Measurements from ENCODE around the gene MSLN.
"Not testable (repeated sequence)": the region's sequence is repeated elsewhere in the genome, so short reads cannot be mapped to it uniquely, and the experiment has no call there.

MSLN gene

DNA sequence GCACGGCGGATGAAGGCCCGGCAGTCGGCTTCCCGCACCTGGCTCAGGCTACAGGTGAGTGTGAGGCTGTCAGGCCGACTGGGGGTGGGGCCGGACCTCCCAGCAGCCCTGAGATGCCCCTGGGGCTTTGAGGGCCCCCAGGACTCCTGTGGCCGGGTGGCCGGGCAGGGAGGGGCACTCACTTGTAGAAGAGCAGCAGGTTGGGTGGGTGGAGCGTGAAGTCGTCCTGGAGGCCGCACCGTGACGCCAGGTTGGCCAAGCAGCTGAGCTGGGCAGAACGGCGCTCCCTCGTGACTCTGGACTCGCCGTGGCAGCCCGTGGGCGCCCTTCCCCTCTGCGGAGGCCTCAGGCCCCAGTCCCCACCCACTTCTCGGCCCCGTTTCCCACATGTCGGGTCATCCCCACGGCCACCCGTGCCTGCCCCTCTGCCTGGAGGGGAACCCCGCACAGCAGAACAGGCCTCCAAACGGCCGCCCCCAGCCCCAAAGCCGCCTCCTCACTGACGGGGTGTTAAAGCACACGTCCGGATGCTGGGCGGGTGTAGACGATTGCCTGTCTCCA is 14.8 kb downstream of the MSLN start:
- no peak for DNase-seq (ENCODE audit: low read depth in 2 of 2)

GRCh38 chr16:776298-776697 is 15.8 kb downstream of the MSLN start:
- DNase-seq (ENCODE audit: low read depth in 2 of 2): not testable (repeated sequence)

GRCh38 chr16:776824-777223 is 16.3 kb downstream of the MSLN start:
- DNase-seq (ENCODE audit: low read depth in 2 of 2): no peak

GRCh38 chr16:777826-778225 is 17.3 kb downstream of the MSLN start:
- DNase-seq (ENCODE audit: low read depth in 2 of 2): no peak

DNA sequence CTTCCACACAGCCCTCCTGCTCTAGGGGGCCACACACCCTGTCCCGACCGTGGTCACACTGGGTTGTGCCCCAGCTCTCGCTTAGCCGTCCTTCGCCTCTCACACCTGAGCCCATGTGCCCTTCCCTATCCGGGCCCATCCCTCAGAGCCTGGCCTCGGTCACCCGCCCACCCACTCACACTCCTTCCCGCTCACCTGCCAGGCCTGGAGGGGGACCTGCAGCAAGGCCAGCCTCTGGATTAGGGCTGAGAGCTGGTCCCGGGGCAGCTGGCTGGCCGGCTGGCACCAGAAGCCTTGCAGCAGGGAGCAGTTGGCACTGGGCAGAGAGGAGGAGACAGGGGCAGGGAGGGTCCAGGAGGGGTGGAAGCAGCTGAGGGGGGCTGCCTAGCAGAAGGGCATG is 17.9 kb downstream of the MSLN start:
- no peak for DNase-seq (ENCODE audit: low read depth in 2 of 2)

DNA sequence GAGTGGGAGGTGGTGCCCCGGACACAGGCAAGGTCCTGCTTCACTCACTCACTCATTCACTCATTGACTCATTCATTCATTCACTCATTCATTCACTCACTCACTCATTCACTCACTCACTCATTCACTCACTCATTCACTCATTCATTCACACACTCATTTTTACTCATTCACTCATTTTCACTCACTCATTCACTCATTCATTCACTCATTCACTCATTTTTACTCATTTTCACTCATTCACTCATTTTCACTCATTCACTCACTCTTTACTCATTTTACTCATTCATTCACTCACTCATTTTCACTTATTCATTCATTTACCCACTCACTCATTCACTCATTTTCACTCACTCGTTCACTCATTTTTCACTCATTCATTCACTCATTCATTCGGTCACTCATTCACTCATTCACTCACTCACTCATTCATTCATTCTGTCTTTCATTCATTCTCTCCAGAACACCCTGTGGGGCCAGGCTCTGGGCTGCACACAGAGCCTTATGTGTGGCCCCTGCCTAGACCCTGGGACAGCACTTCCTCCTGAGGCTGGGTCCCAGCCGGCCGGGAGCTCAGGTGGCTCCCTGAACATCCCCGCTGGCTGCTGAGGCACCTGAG is 18.5 kb downstream of the MSLN start:
- DNase-seq (ENCODE audit: low read depth in 2 of 2): no peak

- no peak for DNase-seq (ENCODE audit: low read depth in 2 of 2)
These were observed 19.0 kb downstream of the MSLN start for GRCh38 chr16:779561-779960.

DNA sequence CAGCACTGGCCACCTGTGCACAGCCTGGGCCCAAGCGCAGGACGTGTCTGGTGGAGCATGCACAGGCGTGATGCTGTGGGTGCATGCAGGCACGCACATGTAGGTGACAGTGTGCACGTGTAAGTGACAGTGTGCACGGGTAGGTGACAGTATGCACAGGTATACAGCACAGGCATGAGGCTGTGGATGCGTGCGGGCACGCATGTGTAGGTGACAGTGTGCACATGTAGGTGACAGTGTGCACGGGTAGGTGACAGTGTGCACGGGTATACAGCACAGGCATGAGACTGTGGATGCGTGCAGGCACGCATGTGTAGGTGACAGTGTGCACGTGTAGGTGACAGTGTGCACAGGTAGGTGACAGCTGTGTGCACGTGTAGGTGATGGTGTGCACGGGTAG is 19.8 kb downstream of the MSLN start:
- no peak for DNase-seq (ENCODE audit: low read depth in 2 of 2)

DNA sequence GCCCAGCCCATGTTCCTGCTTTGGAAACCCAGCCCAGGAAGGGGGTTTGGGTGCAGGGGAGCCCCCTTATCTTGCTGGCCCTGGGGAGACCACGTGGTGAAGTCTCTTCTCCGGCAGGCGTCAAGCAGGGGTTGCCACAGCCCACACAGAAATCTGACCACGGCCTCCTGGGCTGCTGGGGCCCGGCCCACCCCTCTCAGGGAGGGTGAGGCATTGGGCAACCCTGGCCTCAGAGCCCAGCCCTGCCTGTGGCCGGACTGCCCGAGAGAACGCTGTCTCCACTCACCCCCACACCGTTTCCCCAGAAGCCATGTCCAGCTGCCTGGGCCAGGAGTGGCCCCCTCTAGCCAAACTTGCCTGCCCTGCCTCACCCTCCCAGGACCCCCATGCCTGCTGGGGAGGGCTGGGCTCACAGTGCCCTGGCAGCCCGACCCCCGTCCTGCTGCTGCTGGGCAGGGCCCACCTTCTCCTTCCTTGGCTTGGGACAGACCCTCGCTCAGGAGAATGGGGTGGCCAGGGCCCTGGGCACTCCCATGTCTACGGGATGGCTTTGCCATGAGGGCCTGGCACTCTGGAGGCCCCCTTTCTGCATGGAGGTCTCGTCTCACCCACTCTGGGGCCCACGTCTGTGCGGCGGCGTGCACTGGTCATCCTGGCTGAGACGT is 20.9 kb downstream of the MSLN start:
- DNase-seq (ENCODE audit: low read depth in 2 of 2): no peak

GRCh38 chr16:782258-782657 is 21.7 kb downstream of the MSLN start:
- DNase-seq (ENCODE audit: low read depth in 2 of 2): no peak

- no peak for DNase-seq (ENCODE audit: low read depth in 2 of 2)
These were observed 22.4 kb downstream of the MSLN start for GRCh38 chr16:782766-783403.

DNA sequence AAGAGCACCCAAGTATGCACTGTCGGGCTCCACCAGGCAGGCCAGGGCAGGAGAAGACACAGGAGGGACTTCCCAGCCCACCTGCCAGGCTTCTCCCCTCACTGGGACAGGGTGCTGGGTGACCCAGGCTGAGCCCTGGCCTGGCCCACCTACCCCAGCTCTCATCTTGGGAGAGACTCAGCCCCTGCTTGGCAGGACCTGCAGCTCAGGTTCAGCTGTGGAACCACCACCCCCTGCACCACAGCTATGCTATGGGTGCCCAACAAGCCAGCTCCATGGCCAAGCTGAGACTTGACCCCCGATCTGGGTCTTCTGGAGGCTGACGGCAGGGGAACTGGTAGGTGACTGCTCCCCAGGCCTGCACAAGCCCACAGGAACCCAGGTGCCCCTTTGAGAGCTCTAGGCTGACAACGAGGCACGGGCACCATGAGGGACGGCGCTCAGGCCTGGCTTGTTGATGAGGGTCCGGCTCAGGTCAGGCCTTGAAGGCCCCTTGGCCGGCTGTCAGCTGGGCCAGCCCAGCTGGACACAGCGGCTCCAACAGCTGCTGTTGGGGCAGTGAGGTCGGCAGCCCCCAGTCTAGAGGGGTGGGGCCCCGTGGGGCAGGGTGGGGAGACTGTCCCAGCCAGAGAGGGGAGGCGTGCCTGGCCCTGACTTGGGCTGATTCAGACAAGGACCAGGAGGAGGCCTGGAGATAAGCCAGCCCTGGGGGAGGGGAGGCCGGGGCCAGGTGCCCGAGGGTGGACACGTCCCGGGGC is 23.0 kb downstream of the MSLN start:
- no peak for DNase-seq (ENCODE audit: low read depth in 2 of 2)

DNA sequence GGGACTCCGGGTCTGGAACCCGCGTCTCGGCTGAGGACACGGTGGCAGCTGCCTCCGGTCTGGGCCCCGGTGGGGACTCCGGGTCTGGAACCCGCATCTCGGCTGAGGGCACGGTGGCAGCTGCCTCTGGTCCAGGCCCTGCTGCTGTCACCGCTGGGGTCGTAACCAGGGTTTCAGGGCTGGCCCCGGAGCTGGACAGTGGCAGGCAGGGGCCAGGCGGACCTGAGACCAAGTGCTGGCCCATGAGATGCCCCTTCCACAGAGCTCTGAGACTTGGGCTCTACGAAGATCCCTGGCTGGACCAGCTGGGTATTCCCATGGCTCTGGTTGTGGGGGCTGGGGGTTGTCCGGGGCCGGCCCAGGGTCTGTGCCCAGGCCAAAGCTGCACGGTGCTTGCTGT is 23.9 kb downstream of the MSLN start:
- DNase-seq (ENCODE audit: low read depth in 2 of 2): no peak

DNA sequence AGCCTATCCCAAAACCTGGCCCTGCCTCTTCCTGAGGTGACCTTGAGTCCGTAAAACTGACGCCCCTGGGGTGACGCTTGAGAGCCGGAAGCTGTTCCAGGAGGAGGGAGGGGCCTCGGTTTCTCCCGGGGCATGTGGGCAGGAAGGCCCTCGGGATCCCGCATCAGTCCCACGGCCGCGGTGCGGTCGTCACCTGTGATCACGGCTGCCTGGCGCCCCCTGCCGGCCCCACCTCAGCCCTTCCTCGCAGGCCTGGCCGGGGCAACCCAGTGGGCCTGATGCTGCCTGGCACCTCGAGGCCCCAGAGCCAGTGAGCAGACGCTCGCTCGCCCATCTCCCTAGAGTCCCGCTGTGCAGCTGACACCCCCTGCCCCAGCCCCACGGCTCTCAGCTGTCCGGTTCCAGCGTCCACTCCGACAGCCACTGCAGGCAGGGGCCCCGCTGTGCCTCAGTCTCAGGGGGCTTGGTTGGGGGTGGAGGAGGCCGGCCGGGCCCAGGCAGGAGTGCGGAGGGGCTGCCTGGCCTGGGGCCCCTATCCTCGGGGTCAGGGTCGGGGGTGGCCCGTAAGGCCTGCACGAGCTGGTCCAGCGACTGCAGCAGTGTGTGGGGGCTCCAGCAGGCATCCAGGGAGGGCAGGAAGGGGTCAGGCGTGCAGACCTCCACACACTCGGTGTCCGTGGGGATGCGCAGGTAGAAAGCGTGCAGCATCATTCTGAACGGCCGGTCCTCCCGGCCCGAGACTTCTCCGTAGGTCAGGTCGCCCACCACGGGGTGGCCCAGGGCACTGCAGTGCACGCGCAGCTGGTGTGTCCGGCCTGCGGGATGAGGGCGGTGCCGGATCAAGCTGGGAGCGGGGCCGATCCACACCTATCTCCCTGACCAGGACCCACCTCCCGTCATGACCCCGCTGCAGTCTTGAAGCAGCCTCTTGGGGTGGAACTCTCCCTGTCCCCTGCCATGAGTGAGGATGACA is 25.3 kb downstream of the MSLN start:
- DNase-seq (ENCODE audit: low read depth in 2 of 2): peak; percentile 50 to 78

- DNase-seq (ENCODE audit: low read depth in 2 of 2): no peak
These were observed 26.9 kb downstream of the MSLN start for GRCh38 chr16:787321-787966.

DNA sequence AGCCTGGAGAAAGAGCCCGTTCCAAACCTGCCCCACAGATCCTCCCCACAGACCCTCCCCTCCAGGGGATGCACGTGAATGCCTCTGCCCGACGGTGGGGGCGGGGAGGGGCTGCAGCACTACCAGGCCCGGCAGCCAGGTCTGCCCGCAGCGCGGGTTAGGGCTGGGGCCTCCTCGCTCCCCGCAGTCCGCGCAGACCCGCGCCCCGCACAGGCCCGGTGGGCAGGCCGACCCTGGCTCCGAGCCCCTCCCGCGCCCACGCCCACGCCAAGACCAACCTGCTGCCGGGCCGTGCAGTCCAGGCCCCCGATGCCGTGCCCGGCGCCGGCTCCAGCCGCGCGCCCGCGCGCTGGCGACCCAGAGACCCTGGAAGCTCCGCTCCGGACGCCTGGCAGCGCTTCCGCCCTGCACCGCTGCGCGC is 27.5 kb downstream of the MSLN start, which contains the start of gene RPUSD1:
Gene RPUSD1, minus strand, starts transcription at position 404 of the 421 bp plus-strand sequence. CDS start 644 bp downstream, outside the sequence.
- DNase-seq (ENCODE audit: low read depth in 2 of 2): no peak

DNA sequence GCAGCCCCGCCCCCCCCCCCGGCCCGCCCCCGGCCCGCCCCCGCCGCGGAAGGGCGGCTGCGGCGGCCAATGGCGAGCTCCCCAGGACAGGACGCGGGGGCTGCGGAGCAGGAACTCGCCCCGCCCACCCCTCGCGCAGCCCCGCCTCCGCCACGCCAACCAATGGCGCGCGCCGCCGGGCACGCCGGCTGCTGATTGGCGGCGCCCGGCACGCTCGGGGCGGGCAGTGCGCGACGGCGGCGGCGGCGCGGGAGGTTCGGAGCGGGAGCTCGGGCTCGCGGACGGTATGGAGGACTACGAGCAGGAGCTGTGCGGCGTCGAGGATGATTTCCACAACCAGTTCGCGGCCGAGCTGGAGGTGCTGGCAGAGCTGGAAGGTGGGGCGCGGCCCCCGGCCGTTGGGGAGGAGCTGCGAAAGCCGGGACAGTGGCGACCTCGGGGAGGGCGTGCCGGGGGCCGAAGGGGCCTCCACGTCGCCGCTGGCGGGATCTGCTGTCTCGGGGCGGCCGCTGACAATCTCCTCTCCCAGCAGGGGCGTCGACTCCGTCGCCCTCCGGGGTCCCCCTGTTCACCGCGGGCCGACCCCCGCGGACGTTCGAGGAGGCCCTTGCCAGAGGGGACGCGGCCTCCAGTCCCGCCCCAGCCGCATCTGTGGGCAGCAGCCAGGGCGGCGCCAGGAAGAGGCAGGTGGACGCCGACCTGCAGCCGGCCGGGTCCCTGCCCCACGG is 28.0 kb downstream of the MSLN start, which contains the start of gene CHTF18:
Gene CHTF18, plus strand, starts transcription at position 222 of the 728 bp plus-strand sequence. Its CDS starts 65 bp downstream, at position 287.
- DNase-seq (ENCODE audit: low read depth in 2 of 2): peak; percentile 82 to 90

DNA sequence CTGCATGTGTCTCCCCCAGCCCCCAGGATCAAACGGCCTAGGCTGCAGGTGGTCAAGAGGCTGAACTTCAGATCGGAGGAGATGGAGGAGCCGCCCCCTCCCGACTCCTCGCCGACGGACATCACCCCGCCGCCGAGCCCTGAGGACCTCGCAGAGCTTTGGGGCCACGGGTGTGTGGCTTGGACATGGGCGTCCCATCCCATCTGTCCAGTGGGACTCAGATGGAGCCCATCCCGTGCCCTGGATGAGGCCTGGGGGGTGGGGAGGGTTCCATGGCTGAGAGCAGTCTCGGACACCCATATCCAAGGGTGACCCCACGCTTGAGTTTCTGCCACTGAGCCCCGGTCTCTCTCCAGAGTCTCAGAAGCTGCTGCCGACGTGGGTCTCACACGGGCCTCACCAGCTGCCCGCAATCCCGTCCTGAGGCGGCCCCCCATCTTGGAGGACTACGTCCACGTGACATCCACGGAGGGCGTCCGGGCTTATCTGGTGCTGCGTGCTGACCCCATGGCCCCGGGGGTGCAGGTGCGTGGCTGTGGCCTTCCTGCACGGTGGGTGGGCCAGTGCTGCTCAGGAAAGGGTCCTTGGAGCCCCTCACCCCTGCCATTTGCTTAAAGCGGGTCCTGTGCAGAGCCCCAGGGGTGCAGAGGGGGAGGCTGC is 28.8 kb downstream of the MSLN start:
- DNase-seq (ENCODE audit: low read depth in 2 of 2): no peak

DNA sequence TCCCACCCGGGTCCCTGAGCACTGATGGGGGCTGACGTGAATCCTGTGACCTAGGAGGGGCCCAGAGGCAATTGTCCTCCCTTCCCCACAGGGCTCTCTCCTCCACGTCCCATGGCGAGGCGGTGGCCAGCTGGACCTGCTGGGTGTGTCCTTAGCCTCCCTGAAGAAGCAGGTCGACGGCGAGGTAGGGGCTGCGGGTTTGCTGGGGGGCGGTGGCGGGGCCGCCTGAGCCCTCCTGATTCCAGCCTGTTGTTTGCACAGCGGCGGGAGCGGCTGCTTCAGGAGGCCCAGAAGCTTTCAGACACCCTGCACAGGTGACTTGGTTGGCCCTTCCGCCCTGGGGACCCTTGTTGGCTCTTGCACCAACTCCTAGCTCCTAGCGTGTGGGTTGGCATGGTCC is 29.6 kb downstream of the MSLN start:
- no peak for DNase-seq (ENCODE audit: low read depth in 2 of 2)

Data from stimulated activated CD4-positive, alpha-beta T cell treated with anti-CD3 and anti-CD28 coated beads, Interleukin-15, amount 100 ng/mL, for 48 hours (primary cell).